GM23338 (cell line): Measurements from ENCODE around the gene TGOLN2. TPM values are rescaled to one million over a fixed set of nuclear protein-coding genes. Genes with fewer than 3 reads are reported as not detected.

Experiments used
- ATAC-seq: fragments of 200-7000 bp; cut with Tn5 transposase; 3 replicates; pipeline ENCODE4 v1.9.1; 2020
- DNase-seq: peaks from one replicate; pipeline ENCODE4 v3.0.0-alpha.2; 2015; ENCODE audit warnings: low spot score
- H2AFZ ChIP-seq: fragments of 200-600 bp; sonication (generic); 2 replicates; pipeline ENCODE4 v1.8.0; 2016; ENCODE audit warnings: antibody characterized with exemption, mild to moderate bottlenecking, moderate library complexity
- H3F3A ChIP-seq: fragments of 200-600 bp; sonication (generic); replicated peaks from 2 replicates; pipeline ENCODE4 v1.8.0; 2017; ENCODE audit warnings: antibody characterized with exemption, mixed run types, low read depth
- H3K27ac ChIP-seq: fragments of 200-600 bp; sonication (generic); 2 replicates; pipeline ENCODE4 v1.6.1; 2016; ENCODE audit warnings: low read depth
- H3K27me3 ChIP-seq: fragments of 200-600 bp; sonication (generic); 2 replicates; pipeline ENCODE4 v1.8.0; 2016; ENCODE audit warnings: mild to moderate bottlenecking, mixed run types, moderate library complexity; ENCODE audit not compliant: insufficient read depth
- H3K36me3 ChIP-seq: fragments of 200-600 bp; sonication (generic); 2 replicates; pipeline ENCODE4 v1.8.0; 2016; ENCODE audit warnings: mild to moderate bottlenecking; ENCODE audit not compliant: insufficient read depth
- H3K4me1 ChIP-seq: fragments of 200-600 bp; sonication (generic); 2 replicates; pipeline ENCODE4 v1.8.0; 2016; ENCODE audit warnings: mild to moderate bottlenecking, moderate library complexity; ENCODE audit not compliant: insufficient read depth
- H3K4me2 ChIP-seq: fragments of 200-600 bp; sonication (generic); 2 replicates; pipeline ENCODE4 v1.7.1; 2017; ENCODE audit warnings: mixed run types
- H3K4me3 ChIP-seq: fragments of 200-600 bp; sonication (generic); 2 replicates; pipeline ENCODE4 v1.6.1; 2016; ENCODE audit warnings: mixed run types
- H3K79me2 ChIP-seq: fragments of 200-600 bp; sonication (generic); replicated peaks from 2 replicates; pipeline ENCODE4 v1.8.0; 2017; ENCODE audit warnings: mild to moderate bottlenecking; ENCODE audit not compliant: insufficient read depth
- H3K9me2 ChIP-seq: fragments of 200-600 bp; sonication (generic); 2 replicates; pipeline ENCODE4 v1.8.0; 2017; ENCODE audit not compliant: insufficient read depth
- H4K20me1 ChIP-seq: fragments of 200-600 bp; sonication (generic); replicated peaks from 2 replicates; pipeline ENCODE4 v1.8.0; 2017; ENCODE audit warnings: mild to moderate bottlenecking; ENCODE audit not compliant: insufficient read depth
- H3K27ac Mint-ChIP-seq: 2 replicates; pipeline ENCODE4 v1.8.0; 2020; ENCODE audit warnings: inconsistent platforms, mild to moderate bottlenecking, moderate library complexity, mixed read lengths
- H3K27me3 Mint-ChIP-seq: 3 replicates; pipeline ENCODE4 v1.8.0; 2022; ENCODE audit warnings: low read depth, mild to moderate bottlenecking, moderate library complexity, mixed read lengths, inconsistent platforms; ENCODE audit not compliant: insufficient read depth, poor library complexity
- H3K36me3 Mint-ChIP-seq: 3 replicates; pipeline ENCODE4 v1.8.0; 2021; ENCODE audit warnings: low read depth, mild to moderate bottlenecking, inconsistent platforms, moderate library complexity, mixed read lengths
- H3K4me1 Mint-ChIP-seq: 3 replicates; pipeline ENCODE4 v1.8.0; 2020; ENCODE audit warnings: mild to moderate bottlenecking, inconsistent platforms, mixed read lengths
- H3K4me3 Mint-ChIP-seq: 3 replicates; pipeline ENCODE4 v1.8.0; 2021; ENCODE audit warnings: moderate library complexity, mild to moderate bottlenecking, inconsistent platforms, mixed read lengths
- H3K9me3 Mint-ChIP-seq: 3 replicates; pipeline ENCODE4 v1.8.0; 2020; ENCODE audit warnings: moderate library complexity, mild to moderate bottlenecking, inconsistent platforms, mixed read lengths
- EZH2 ChIP-seq: fragments of 200-600 bp; sonication (generic); IDR thresholded peaks from one replicate; pipeline ENCODE4 v1.8.0; 2017; ENCODE audit warnings: antibody characterized with exemption, mild to moderate bottlenecking, low read depth; ENCODE audit not compliant: unreplicated experiment
- EZH2phosphoT487 ChIP-seq: fragments of 200-600 bp; sonication (generic); IDR thresholded peaks from one replicate; pipeline ENCODE4 v1.8.1; 2018; ENCODE audit warnings: antibody characterized with exemption; ENCODE audit not compliant: unreplicated experiment
- NANOG ChIP-seq: IDR thresholded peaks from 2 replicates; pipeline ENCODE4 v1.6.1; 2016; ENCODE audit warnings: antibody characterized with exemption, borderline replicate concordance
- POLR2AphosphoS5 ChIP-seq: IDR thresholded peaks from 2 replicates; pipeline ENCODE4 v1.6.1; 2016; ENCODE audit warnings: antibody characterized with exemption, low read depth
- ZNF462 ChIP-seq: fragments of 250-450 bp; sonication (Bioruptor Pico); IDR thresholded peaks from 2 replicates; pipeline ENCODE4 v1.5.0; 2020; ENCODE audit warnings: mild to moderate bottlenecking, moderate library complexity
- polyA plus RNA-seq: library from polyadenylated mRNA; unstranded; fragments of >200 nt; fragmentation: Nextera tagmentation; extraction: Ambion mirVana; gene quantifications from 2 replicates; pipeline ENCODE4 v1.2.1, GENCODE V29; 2016
- total RNA-seq: library from RNA; depleted of rRNA; stranded (reverse); fragments of >200 nt; shearing (Covaris generic); gene quantifications from 2 replicates; pipeline ENCODE4 v1.2.3, GENCODE V29; 2014

The TGOLN2 gene
- total and polyA plus RNA-seq, 2 experiments from 2014 or later: 20.8 to 48.3 TPM

- no peaks in the 10 kb centered on the region; the same call in 2 of the 3 replicates for H3K9me3 Mint-ChIP-seq
- Histone ChIP-seq H3K4me2 (no peak overlapping the region), H3K9me2 (no peaks in the 10 kb centered on the region), H3K4me3 (no peak overlapping the region), H3K36me3 (peaks cover 14% of the 10 kb centered on the region; the same call in 1 of the 2 replicates), H3K79me2 (peaks cover 47% of the 10 kb centered on the region), H3K27me3 (no peaks in the 10 kb centered on the region), H3K27ac (peak overlapping the region; percentile 24; the same call in 1 of the 2 replicates), H3F3A (peaks cover 23% of the 10 kb centered on the region), H2AFZ (no peak overlapping the region), H3K4me1 (peaks cover 32% of the 10 kb centered on the region), H4K20me1 (peaks cover 18% of the 10 kb centered on the region; the same call in 1 of the 2 replicates)
- peaks cover 66% of the 10 kb centered on the region for H3K36me3 Mint-ChIP-seq
- H3K4me3 Mint-ChIP-seq: no peak overlapping the region
- H3K27me3 Mint-ChIP-seq: peaks cover 26% of the 10 kb centered on the region
- ATAC-seq (no peak), DNase-seq (no peak)
- no peak overlapping the region for H3K27ac Mint-ChIP-seq
- no peak for TF ChIP-seq EZH2
- no peak for TF ChIP-seq NANOG
- no peak for TF ChIP-seq EZH2phosphoT487
- TF ChIP-seq ZNF462 (CRISPR knock-in tag): no peak
- H3K4me1 Mint-ChIP-seq: peaks cover 39% of the 10 kb centered on the region
These were observed 40.9 kb downstream of the TGOLN2 start for GRCh38 chr2:85286918-85287317.

- H3K27me3 ChIP-seq: no peaks in the 10 kb centered on the region
- H4K20me1 ChIP-seq: peaks cover 40% of the 10 kb centered on the region
- ATAC-seq (no peak), DNase-seq (no peak)
- H3K4me2 ChIP-seq: no peak overlapping the region
- H3K36me3 ChIP-seq: peaks cover 9% of the 10 kb centered on the region; the same call in 1 of the 2 replicates
- no peak overlapping the region for H2AFZ ChIP-seq
- peaks cover 52% of the 10 kb centered on the region for H3K79me2 ChIP-seq
- H3K27ac ChIP-seq: peak overlapping the region; percentile 55; the same call in 1 of the 2 replicates
- peaks cover 24% of the 10 kb centered on the region for H3K4me1 ChIP-seq
- H3K27ac Mint-ChIP-seq: 0 out of 2 replicates have a peak overlapping the region, but pooled peaks have one; percentile 42
- H3K36me3 Mint-ChIP-seq: peaks cover 38% of the 10 kb centered on the region
- no peak overlapping the region for H3K4me3 ChIP-seq
- no peak overlapping the region for H3K4me3 Mint-ChIP-seq
- H3F3A ChIP-seq: peaks cover 26% of the 10 kb centered on the region
- H3K9me2 ChIP-seq: no peaks in the 10 kb centered on the region
- H3K9me3 Mint-ChIP-seq: no peaks in the 10 kb centered on the region
- peaks cover 33% of the 10 kb centered on the region for H3K27me3 Mint-ChIP-seq
- peaks cover 41% of the 10 kb centered on the region for H3K4me1 Mint-ChIP-seq
- no peak for TF ChIP-seq POLR2AphosphoS5
- TF ChIP-seq ZNF462 (CRISPR knock-in tag): no peak
- TF ChIP-seq EZH2phosphoT487: no peak
These were observed 44.1 kb downstream of the TGOLN2 start for GRCh38 chr2:85283641-85284040.
